Esophagus muscularis mucosa (tissue), 4 donors: ENCODE measurements around the gene MAVS. TPM values are rescaled to one million over a fixed set of nuclear protein-coding genes. Genes with fewer than 3 reads are reported as not detected.
"Not testable (repeated sequence)": the region's sequence is repeated elsewhere in the genome, so short reads cannot be mapped to it uniquely, and the experiment has no call there.

Experiments used
- DNase-seq: peaks from one replicate; pipeline ENCODE4 v3.0.0-alpha.2; 2017; ENCODE audit errors: extremely low spot score
- H3K27ac ChIP-seq, 4 donors: fragments of 200-600 bp; sonication (generic); replicated peaks in 1 of 4; 1 replicate in 3 of 4; 2 replicates in 1 of 4; pipeline ENCODE4 v1.5.1; 2016 to 2019; ENCODE audit warnings: mild to moderate bottlenecking in 1 of 4
- H3K27me3 ChIP-seq, 4 donors: fragments of 200-600 bp; sonication (generic); one replicate each; pipeline versions ENCODE4 v1.5.1 to v1.6.0; 2016 to 2019
- H3K36me3 ChIP-seq, 4 donors: fragments of 200-600 bp; sonication (generic); one replicate each; pipeline ENCODE4 v1.5.1; 2016 to 2019
- H3K4me1 ChIP-seq, 4 donors: fragments of 200-600 bp; sonication (generic); one replicate each; pipeline ENCODE4 v1.5.1; 2016 to 2019
- H3K4me3 ChIP-seq, 4 donors: fragments of 200-600 bp; sonication (generic); 1 replicate in 2 of 4; 2 replicates in 2 of 4; pipeline ENCODE4 v1.5.1; 2016 to 2019; ENCODE audit warnings: mild to moderate bottlenecking in 4 of 4, moderate library complexity in 1 of 4
- H3K9me3 ChIP-seq, 4 donors: fragments of 200-600 bp; sonication (generic); 1 replicate in 3 of 4; 2 replicates in 1 of 4; pipeline ENCODE4 v1.5.1; 2016 to 2019
- CTCF ChIP-seq, 3 experiments: fragments of 200-600 bp in 2 of 3; fragments of 450-650 bp in 1 of 3; sonication (generic) in 2 of 3; IDR thresholded peaks; one replicate each; pipeline ENCODE4 v1.5.1; 2017 to 2019; ENCODE audit warnings: antibody characterized with exemption in 3 of 3, mild to moderate bottlenecking in 2 of 3, moderate library complexity in 1 of 3
- EP300 ChIP-seq: sonication (generic); formaldehyde crosslinking; IDR thresholded peaks from one replicate; pipeline ENCODE4 v1.6.1; 2017; ENCODE audit warnings: antibody characterized with exemption
- POLR2A ChIP-seq: fragments of 450-650 bp; IDR thresholded peaks from one replicate; pipeline ENCODE4 v1.6.1; 2017; ENCODE audit warnings: antibody characterized with exemption, moderate library complexity, mild to moderate bottlenecking, low read depth
- POLR2AphosphoS5 ChIP-seq, 2 donors: sonication (generic); formaldehyde crosslinking; IDR thresholded peaks; one replicate each; pipeline ENCODE4 v1.6.1; 2017; ENCODE audit warnings: antibody characterized with exemption in 2 of 2
- WGBS: methylation state at CpG from one replicate; pipeline ENCODE4 v1.1.5; 2018; 5-methylcytosine and 5-hydroxymethylcytosine counted together
- intact Hi-C: fragments of 100-400 bp; cut with DNase I; formaldehyde crosslinking; loops from one replicate; pipeline ENCODE4 v1.15.1; 2023
- total RNA-seq, 4 donors: library from RNA; depleted of rRNA; stranded (reverse); fragments of >200 nt; gene quantifications; one replicate each; pipeline versions ENCODE4 v1.1.0 to v1.2.1, GENCODE V29; 2016

The MAVS gene
- total RNA-seq, 4 donors from 2014 or later, result 34.6 to 56.1 (median 42.8) TPM

- peak in 1 of 2 donors; percentile 42 for TF ChIP-seq POLR2AphosphoS5 (IDR thresholded peaks at IDR 0.05)
- no peak for TF ChIP-seq CTCF (IDR thresholded peaks at IDR 0.05)
- intact Hi-C loops, result no loop called here
These were observed 28.8 kb downstream of the MAVS start for GRCh38 chr20:3875378-3875974.

GRCh38 chr20:3876000-3876399 is 29.4 kb downstream of the MAVS start:
- H3K4me3 ChIP-seq, result no peak overlapping the region
- 63% methylated on average over 1 of the region's 1 CpG for WGBS
- H3K9me3 ChIP-seq, result no peaks in the 10 kb centered on the region
- H3K36me3 ChIP-seq, result peaks cover 10 to 46% (median 28%) of the 10 kb centered on the region in 4 donors
- no peak for DNase-seq
- no peak for TF ChIP-seq CTCF (IDR thresholded peaks at IDR 0.05)
- no peak for TF ChIP-seq EP300
- TF ChIP-seq POLR2A, result no peak
- TF ChIP-seq POLR2AphosphoS5 (IDR thresholded peaks at IDR 0.05), result no peak
- peaks cover 0 to 12% (median 8%) of the 10 kb centered on the region in 4 donors for H3K4me1 ChIP-seq
- no peak overlapping the region for H3K27ac ChIP-seq
- intact Hi-C loops, result no loop called here
- no peaks in the 10 kb centered on the region for H3K27me3 ChIP-seq

More at GRCh38 chr20:3875378-3875974, 28.8 kb downstream of the MAVS start:
- Histone ChIP-seq H3K4me1 (peaks cover 0 to 12% (median 10%) of the 10 kb centered on the region in 4 donors), H3K4me3 (no peak overlapping the region), H3K36me3 (peaks cover 10 to 50% (median 30%) of the 10 kb centered on the region in 4 donors), H3K27me3 (no peaks in the 10 kb centered on the region), H3K9me3 (no peaks in the 10 kb centered on the region), H3K27ac (no peak overlapping the region)
- WGBS, result 88% methylated on average over 9 of the region's 9 CpGs
- DNase-seq, result no peak

GRCh38 chr20:3876676-3877075 is 30.0 kb downstream of the MAVS start:
- Histone ChIP-seq H3K36me3 (peaks cover 8 to 40% (median 22%) of the 10 kb centered on the region in 4 donors), H3K9me3 (no peaks in the 10 kb centered on the region), H3K27me3 (no peaks in the 10 kb centered on the region), H3K4me1 (peaks cover 0 to 8% (median 2%) of the 10 kb centered on the region in 4 donors), H3K4me3 (no peak overlapping the region), H3K27ac (no peak overlapping the region)
- no peak for DNase-seq
- TF ChIP-seq CTCF (IDR thresholded peaks at IDR 0.05) (no peak), POLR2A (no peak), POLR2AphosphoS5 (IDR thresholded peaks at IDR 0.05) (no peak), EP300 (no peak)
- intact Hi-C loops, result no loop called here

- H3K9me3 ChIP-seq, intact Hi-C loops, DNase-seq, H3K4me1 ChIP-seq, H3K4me3 ChIP-seq, H3K27ac ChIP-seq, H3K27me3 ChIP-seq: not testable (repeated sequence)
- H3K36me3 ChIP-seq, result peaks cover 3 to 18% (median 8%) of the 10 kb centered on the region in 4 donors
- 100% methylated on average over 4 of the region's 4 CpGs for WGBS
These were observed 32.3 kb downstream of the MAVS start for GRCh38 chr20:3878921-3879274.

- intact Hi-C loops, result loop anchor here (5.0 kb wide), 1 partner anchor 202 kb away; no protein-coding TSS in a partner anchor
- DNase-seq, result no peak
- Histone ChIP-seq H3K4me3 (no peak overlapping the region), H3K36me3 (no peaks in the 10 kb centered on the region), H3K27ac (no peak overlapping the region), H3K4me1 (peaks cover 15 to 26% (median 19%) of the 10 kb centered on the region in 4 donors), H3K27me3 (no peaks in the 10 kb centered on the region), H3K9me3 (no peaks in the 10 kb centered on the region)
- WGBS, result 95% methylated on average over 3 of the region's 3 CpGs
- TF ChIP-seq POLR2AphosphoS5 (IDR thresholded peaks at IDR 0.05) (no peak), CTCF (IDR thresholded peaks at IDR 0.05) (no peak), POLR2A (no peak), EP300 (no peak)
These were observed 39.1 kb downstream of the MAVS start for GRCh38 chr20:3885715-3886114.
